Measurements from ENCODE around the gene SPIRE1. TPM values are rescaled to one million over a fixed set of nuclear protein-coding genes. Genes with fewer than 3 reads are reported as not detected.

SPIRE1 gene
- total RNA-seq, 4 donors from 2014 or later: 37.4 to 50.8 (median 43.0) TPM

- WGBS, 2 donors (ENCODE audit: low coverage in 1 of 2): 63 to 90% methylated on average over 1 to 4 of the region's 4 CpGs
- Histone ChIP-seq H3K27me3 (no peaks in the 10 kb centered on the region), H3K4me1 (no peaks in the 10 kb centered on the region), H3K9me3 (no peaks in the 10 kb centered on the region), H3K4me3 (no peak overlapping the region), H3K27ac (no peak overlapping the region), H3K36me3 (peaks cover 0 to 46% of the 10 kb centered on the region in 2 donors)
- TF ChIP-seq POLR2A (IDR thresholded peaks at IDR 0.05) (no peak), EP300 (IDR thresholded peaks at IDR 0.05) (no peak), POLR2AphosphoS5 (IDR thresholded peaks at IDR 0.05) (no peak), CTCF (IDR thresholded peaks at IDR 0.05) (no peak)
- no peak for ATAC-seq
Measured at GRCh38 chr18:12474876-12475275, 183.0 kb downstream of the SPIRE1 start.

GRCh38 chr18:12474146-12474545, 183.8 kb downstream of the SPIRE1 start:
- ATAC-seq: no peak
- no peaks in the 10 kb centered on the region for H3K9me3 ChIP-seq
- TF ChIP-seq POLR2AphosphoS5 (IDR thresholded peaks at IDR 0.05) (no peak), EP300 (IDR thresholded peaks at IDR 0.05) (no peak), POLR2A (IDR thresholded peaks at IDR 0.05) (no peak), CTCF (IDR thresholded peaks at IDR 0.05) (no peak)
- H3K36me3 ChIP-seq: peaks cover 0 to 40% of the 10 kb centered on the region in 2 donors
- H3K4me3 ChIP-seq: no peak overlapping the region
- H3K27me3 ChIP-seq: no peaks in the 10 kb centered on the region
- H3K4me1 ChIP-seq: no peaks in the 10 kb centered on the region
- H3K27ac ChIP-seq: no peak overlapping the region

GRCh38 chr18:12470382-12471075, 187.4 kb downstream of the SPIRE1 start:
- Histone ChIP-seq H3K27ac (no peak overlapping the region), H3K4me1 (no peaks in the 10 kb centered on the region), H3K4me3 (no peak overlapping the region), H3K9me3 (no peaks in the 10 kb centered on the region), H3K36me3 (peaks cover 0 to 15% of the 10 kb centered on the region in 2 donors), H3K27me3 (no peaks in the 10 kb centered on the region)
- ATAC-seq: no peak
- no peak for TF ChIP-seq CTCF (IDR thresholded peaks at IDR 0.05)
- TF ChIP-seq POLR2A (IDR thresholded peaks at IDR 0.05): no peak
- TF ChIP-seq EP300 (IDR thresholded peaks at IDR 0.05): no peak
- no peak for TF ChIP-seq POLR2AphosphoS5 (IDR thresholded peaks at IDR 0.05)
- WGBS, 2 donors (ENCODE audit: low coverage in 1 of 2): 57 to 69% methylated on average over 4 to 5 of the region's 7 CpGs

GRCh38 chr18:12468445-12468844, 189.5 kb downstream of the SPIRE1 start:
- no peak for ATAC-seq
- WGBS, 2 donors (ENCODE audit: low coverage in 1 of 2): 97 to 100% methylated on average over 2 to 4 of the region's 4 CpGs
- Histone ChIP-seq H3K9me3 (no peaks in the 10 kb centered on the region), H3K36me3 (peaks cover 0 to 13% of the 10 kb centered on the region in 2 donors), H3K4me3 (no peak overlapping the region), H3K27me3 (no peaks in the 10 kb centered on the region), H3K27ac (no peak overlapping the region), H3K4me1 (no peaks in the 10 kb centered on the region)
- TF ChIP-seq EP300 (IDR thresholded peaks at IDR 0.05) (no peak), CTCF (IDR thresholded peaks at IDR 0.05) (no peak), POLR2AphosphoS5 (IDR thresholded peaks at IDR 0.05) (no peak), POLR2A (IDR thresholded peaks at IDR 0.05) (no peak)

GRCh38 chr18:12464731-12465130, 193.2 kb downstream of the SPIRE1 start:
- Histone ChIP-seq H3K9me3 (no peaks in the 10 kb centered on the region), H3K4me3 (no peak overlapping the region), H3K27ac (no peak overlapping the region), H3K36me3 (peaks cover 0 to 43% of the 10 kb centered on the region in 2 donors), H3K4me1 (no peaks in the 10 kb centered on the region), H3K27me3 (no peaks in the 10 kb centered on the region)
- WGBS, 2 donors (ENCODE audit: low coverage in 1 of 2): 92 to 94% methylated on average over 6 to 9 of the region's 9 CpGs
- TF ChIP-seq POLR2AphosphoS5 (IDR thresholded peaks at IDR 0.05) (no peak), CTCF (IDR thresholded peaks at IDR 0.05) (no peak), POLR2A (IDR thresholded peaks at IDR 0.05) (no peak), EP300 (IDR thresholded peaks at IDR 0.05) (no peak)
- no peak for ATAC-seq
